ENCODE results near the gene MYCBP2.

GRCh38 chr13:77225946-77226345 lies 100.9 kb downstream of the MYCBP2 start:
- TF ChIP-seq CTCF (IDR thresholded peaks at IDR 0.05) (no peak), POLR2A (IDR thresholded peaks at IDR 0.05) (no peak)
